Pancreas (tissue), 10 donors: Measurements from ENCODE around the gene SUFU. TPM values are rescaled to one million over a fixed set of nuclear protein-coding genes. Genes with fewer than 3 reads are reported as not detected.
A peak's percentile ranks its signal among the peaks of the same experiment; 100 is the strongest.

Experiments
- ATAC-seq, 4 donors: fragments of 200-7000 bp; cut with Tn5 transposase; one replicate each; pipeline versions ENCODE4 v1.8.0 to v1.9.1; 2020; ENCODE audit warnings: mild to moderate bottlenecking in 4 of 4, moderate library complexity in 4 of 4
- DNase-seq, 6 donors: peaks; one replicate each; pipeline ENCODE4 v3.0.0-alpha.2; 2020
- FAIRE-seq: peaks from 2 replicates; lab custom pipeline; 2012; peaks lifted over from hg19 to GRCh38; lab: Jason Lieb, UNC
- H3K27ac ChIP-seq, 4 donors: fragments of 200-600 bp; sonication (generic); 1 replicate in 3 of 4; 2 replicates in 1 of 4; pipeline versions ENCODE4 v1.5.0 to v1.8.0; 2020
- H3K27me3 ChIP-seq, 4 donors: fragments of 200-600 bp; one replicate each; pipeline ENCODE4 v1.8.0; 2021
- H3K36me3 ChIP-seq, 3 donors: fragments of 200-600 bp; sonication (generic) in 1 of 3; one replicate each; pipeline versions ENCODE4 v1.5.0 to v1.8.0; 2020 to 2021
- H3K4me1 ChIP-seq, 3 donors: fragments of 200-600 bp; one replicate each; pipeline ENCODE4 v1.8.0; 2021
- H3K4me3 ChIP-seq, 4 donors: fragments of 200-600 bp; sonication (generic) in 2 of 4; one replicate each; pipeline versions ENCODE4 v1.5.0 to v1.8.0; 2020 to 2021
- H3K9me3 ChIP-seq, 4 donors: fragments of 200-600 bp; one replicate each; pipeline ENCODE4 v1.8.0; 2021
- CTCF ChIP-seq, 4 donors: fragments of 200-600 bp; sonication (generic) in 3 of 4; IDR thresholded peaks; one replicate each; pipeline versions ENCODE4 v1.5.0 to v1.8.0; 2021; ENCODE audit warnings: antibody characterized with exemption in 4 of 4
- WGBS, 2 donors: extraction: QIAGEN DNeasy Blood & Tissue Kit; methylation state at CpG; one replicate each; pipeline ENCODE4 v1.1.7; 2013; 5-methylcytosine and 5-hydroxymethylcytosine counted together
- intact Hi-C, 3 donors: fragments of 100-400 bp; cut with DNase I; formaldehyde crosslinking; loops; one replicate each; pipeline versions ENCODE4 v1.11.1 to v1.14.2; 2022
- polyA plus RNA-seq, 2 donors: library from polyadenylated mRNA; stranded (reverse); fragments of 200-250 nt; gene quantifications; one replicate each; pipeline ENCODE4 v1.2.3, GENCODE V29; 2013
- total RNA-seq, 6 donors: library from RNA; stranded (reverse); fragmentation: NEBNext Ultra II Directional in 4 of 6; extraction: Animal tissue kit (Norgen Biotek cat#: 25700) in 4 of 6; gene quantifications; one replicate each; pipeline versions ENCODE4 v1.2.1 to v1.2.4, GENCODE V29; 2021 to 2023
- donor health status: healthy with polysubstance abuse.
- donor health status: DM: no; HTN: no; CAD: no; lungs with moderate emphysema.
- donor health status: DM: no; HTN: no; CAD: no.
- donor health status: control.
- donor health status: control.
- donor health status: Bipolar disorder and iron deficiency.
- donor health status: DM: yes; HTN: yes; CAD: no.
- donor health status: DM: no; HTN: no; CAD: no.
- donor health status: DM: no; HTN: no; CAD: no.
- donor health status: DM: yes; HTN: yes; CAD: no.

Gene SUFU
- total and polyA plus RNA-seq, 8 donors: 1.9 to 7.8 (median 2.9) TPM

- Histone ChIP-seq H3K9me3 (no peaks in the 10 kb centered on the region), H3K27me3 (no peaks in the 10 kb centered on the region), H3K27ac (peak overlapping the region; percentile 61 to 79 (median 74)), H3K4me1 (peaks cover 6 to 16% (median 12%) of the 10 kb centered on the region in 3 donors), H3K36me3 (no peaks in the 10 kb centered on the region), H3K4me3 (peak overlapping the region; percentile 59 to 95 (median 80))
- ATAC-seq: peak; percentile 79 to 87 (median 82)
- FAIRE-seq: peak; percentile 94
- WGBS, 2 donors: 0 to 1% methylated on average over 19 of the region's 19 CpGs
- peak; percentile 93 to 100 (median 99) for DNase-seq
- TF ChIP-seq CTCF (IDR thresholded peaks at IDR 0.05): no peak
- intact Hi-C loops: loop anchor here in 1 of 3 donors (10.0 kb wide), 1 partner anchor 83 kb away; no protein-coding TSS in a partner anchor
Measured at GRCh38 chr10:102502029-102502336, 1.8 kb upstream of the SUFU start.

DNA sequence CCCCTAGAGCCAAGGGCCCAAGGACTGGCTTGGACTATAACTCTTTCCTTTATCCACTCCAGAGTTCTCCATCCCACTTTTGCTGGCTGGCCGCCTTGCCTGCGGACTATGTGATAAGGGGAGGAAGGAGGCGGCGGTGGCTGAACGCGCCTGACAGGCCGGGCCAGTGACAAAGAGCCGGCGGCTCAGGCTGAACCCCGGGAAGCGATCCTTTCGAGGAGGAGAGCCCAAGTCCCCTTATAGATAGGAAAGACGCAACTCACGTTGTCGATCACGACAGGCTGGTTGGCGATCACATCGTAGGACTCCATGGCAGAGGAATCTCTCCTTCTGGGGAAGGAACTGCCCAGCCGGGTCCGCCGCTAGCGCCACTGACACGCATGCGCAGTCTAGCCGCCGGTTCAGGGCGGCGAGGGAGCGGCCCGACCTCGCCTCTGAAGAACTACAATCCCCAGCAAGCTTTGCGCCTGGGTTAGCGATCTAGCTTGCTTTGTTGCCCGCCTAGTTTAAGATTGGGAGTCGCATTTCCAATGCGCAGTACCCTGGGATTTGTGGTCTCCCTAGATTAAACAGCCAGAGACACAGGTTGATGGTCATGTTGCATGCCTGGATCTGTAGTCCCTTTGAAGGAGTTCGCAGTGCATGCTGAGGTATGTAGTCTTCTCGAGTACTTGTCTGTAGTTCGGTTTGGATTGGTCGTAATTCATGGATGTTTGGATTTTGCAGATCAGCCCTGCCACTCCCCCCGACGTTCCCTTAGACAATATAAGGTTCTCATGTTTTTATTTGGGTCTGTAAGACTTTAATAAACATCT, 1.2 kb upstream of the SUFU start, which contains the start of gene ACTR1A:
Gene ACTR1A (minus strand): TSS at position 376 of the 815 bp plus-strand sequence. CDS start 65 bp downstream, at position 311.
- no peak for TF ChIP-seq CTCF (IDR thresholded peaks at IDR 0.05)
- intact Hi-C loops: loop anchor here in 1 of 3 donors (10.0 kb wide), 1 partner anchor 82 kb away; no protein-coding TSS in a partner anchor
- H3K27ac ChIP-seq: peak within 1 kb of the TSS; percentile 61 to 79 (median 74)
- 0% methylated on average over 42 of the region's 42 CpGs for WGBS, 2 donors
- H3K27me3 ChIP-seq: no peaks in the 10 kb centered on the region
- peak within 1 kb of the TSS; percentile 59 to 95 (median 80) for H3K4me3 ChIP-seq
- peaks cover 6 to 16% (median 12%) of the 10 kb centered on the region in 3 donors for H3K4me1 ChIP-seq
- no peaks in the 10 kb centered on the region for H3K36me3 ChIP-seq
- ATAC-seq: peak; percentile 76 to 87 (median 81)
- peak; percentile 97 to 98 (median 98) for DNase-seq
- H3K9me3 ChIP-seq: no peaks in the 10 kb centered on the region
- FAIRE-seq: peak; percentile 97

GRCh38 chr10:102504179-102504975, 605 bp downstream of the SUFU start:
- Histone ChIP-seq H3K27ac (peak overlapping the region in 3 of 4 donors; percentile 34 to 69 (median 50)), H3K9me3 (no peaks in the 10 kb centered on the region), H3K4me1 (peaks cover 6 to 16% (median 12%) of the 10 kb centered on the region in 3 donors), H3K36me3 (no peaks in the 10 kb centered on the region), H3K27me3 (no peaks in the 10 kb centered on the region), H3K4me3 (peak overlapping the region; percentile 66 to 95 (median 88))
- intact Hi-C loops: loop anchor here in 1 of 3 donors (10.0 kb wide), 1 partner anchor 80 kb away; no protein-coding TSS in a partner anchor
- ATAC-seq: no peak
- WGBS, 2 donors: 1% methylated on average over 47 of the region's 47 CpGs
- DNase-seq: peak; percentile 29 to 65 (median 46)
- FAIRE-seq: no peak
- TF ChIP-seq CTCF (IDR thresholded peaks at IDR 0.05): no peak

- 15 to 19% methylated on average over 5 of the region's 5 CpGs for WGBS, 2 donors
- no peak for TF ChIP-seq CTCF (IDR thresholded peaks at IDR 0.05)
- ATAC-seq: no peak
- FAIRE-seq: no peak
- Histone ChIP-seq H3K27me3 (no peaks in the 10 kb centered on the region), H3K4me3 (peak overlapping the region; percentile 17 to 91 (median 76)), H3K27ac (peak overlapping the region in 1 of 4 donors; percentile 69), H3K4me1 (peaks cover 6 to 16% (median 12%) of the 10 kb centered on the region in 3 donors), H3K36me3 (no peaks in the 10 kb centered on the region), H3K9me3 (no peaks in the 10 kb centered on the region)
- intact Hi-C loops: loop anchor here in 1 of 3 donors (10.0 kb wide), 1 partner anchor 80 kb away; no protein-coding TSS in a partner anchor
- no peak for DNase-seq
Measured at GRCh38 chr10:102504976-102505300, 1.2 kb downstream of the SUFU start.
